GM19238 (cell line): Measurements from ENCODE around the gene TP53I13.

Experiments
- DNase-seq: peaks from one replicate; pipeline ENCODE4 v3.0.0; 2011; ENCODE audit warnings: low spot score; ENCODE audit not compliant: insufficient read length

The TP53I13 gene

DNA sequence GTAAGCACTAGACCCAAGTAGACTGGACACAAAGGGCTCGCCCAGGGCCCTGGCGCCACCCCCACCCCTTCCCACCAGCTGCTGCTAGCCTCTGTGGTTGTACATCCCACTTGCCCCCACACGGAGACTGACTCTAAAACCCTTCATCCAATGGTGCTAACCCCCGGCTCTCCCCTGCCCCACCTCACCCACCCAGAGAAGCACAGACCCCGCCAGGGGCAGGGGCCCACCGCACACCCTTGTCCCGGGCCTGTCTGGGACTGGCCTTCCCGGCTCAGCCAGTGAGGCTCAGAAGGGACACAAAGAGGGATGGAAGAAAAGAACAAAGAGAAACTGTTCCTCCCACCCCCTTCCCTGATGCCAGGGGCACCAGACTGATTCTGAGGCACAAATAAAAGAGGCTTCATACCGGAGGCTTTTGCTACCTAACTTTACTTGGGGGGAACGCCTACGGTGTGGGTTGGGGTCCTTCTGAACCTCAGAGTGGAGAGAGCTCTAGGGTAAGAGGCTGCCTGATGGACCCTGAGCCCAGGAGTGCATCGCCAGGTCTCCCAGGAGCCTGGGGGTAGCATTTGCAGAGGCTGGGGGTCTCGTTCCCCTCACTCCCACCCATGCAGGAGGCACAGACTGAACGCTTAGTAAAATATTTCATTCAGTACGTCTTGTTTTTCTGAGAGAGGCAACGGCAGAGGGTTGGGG is 46.0 kb downstream of the TP53I13 start:
- no peak for DNase-seq

DNA sequence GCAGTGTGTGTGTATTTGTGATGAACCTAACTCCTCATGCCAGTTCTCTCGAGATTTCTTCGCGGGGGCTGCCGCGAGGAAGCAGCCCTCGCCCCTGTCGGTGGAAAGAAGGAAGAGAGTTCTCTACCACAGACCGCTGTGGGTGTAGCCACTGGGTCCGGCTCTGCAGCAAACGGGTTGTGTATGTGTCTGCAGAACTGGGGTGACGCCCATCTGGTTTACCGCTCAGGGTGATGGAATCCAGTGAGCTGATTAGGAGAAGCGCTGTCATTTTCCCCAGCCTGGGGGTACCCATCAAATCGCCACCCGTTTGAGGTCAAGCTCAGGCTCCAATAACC is 46.5 kb downstream of the TP53I13 start:
- DNase-seq, result no peak

DNA sequence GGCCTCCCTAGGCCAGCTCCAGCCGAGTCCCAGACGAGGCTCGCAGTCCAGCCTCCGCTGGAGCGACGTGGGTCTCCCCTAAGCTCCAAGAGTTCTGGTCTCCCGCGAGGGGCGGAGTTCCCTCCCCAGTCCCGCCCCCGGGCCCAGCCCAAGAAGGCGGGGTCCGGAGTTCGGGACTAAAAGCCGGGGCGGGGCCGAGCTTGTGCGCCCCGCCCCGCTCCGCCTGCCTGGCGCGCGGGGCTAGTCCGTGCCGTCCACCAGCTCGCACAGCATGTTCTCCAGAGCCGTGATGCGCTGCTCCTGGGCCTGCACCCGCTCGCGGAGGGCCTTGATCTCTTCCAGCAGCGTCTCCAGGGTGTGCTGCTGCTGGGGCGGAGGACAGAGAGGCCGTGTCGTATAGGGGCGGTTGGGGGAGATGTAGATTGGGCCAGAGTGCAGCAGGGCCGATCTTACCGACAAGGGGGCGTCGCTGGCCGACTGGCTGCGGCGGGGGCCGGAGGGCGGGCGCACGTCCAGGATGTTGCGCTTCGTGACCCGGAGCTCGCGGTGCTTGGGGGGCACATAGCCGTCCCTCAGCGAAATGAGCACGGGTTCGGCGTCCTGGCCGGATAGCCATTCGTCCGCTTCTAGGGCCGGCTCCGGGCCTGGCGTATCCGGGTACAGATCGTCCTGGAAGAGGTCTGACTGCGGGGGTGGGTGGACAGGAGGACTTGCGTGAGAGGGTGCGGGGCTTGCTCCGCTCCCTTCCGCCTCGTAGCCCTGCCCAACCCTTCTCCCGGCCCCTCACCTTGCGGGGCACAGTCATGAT is 47.2 kb downstream of the TP53I13 start:
- DNase-seq, result peak; percentile 89

DNA sequence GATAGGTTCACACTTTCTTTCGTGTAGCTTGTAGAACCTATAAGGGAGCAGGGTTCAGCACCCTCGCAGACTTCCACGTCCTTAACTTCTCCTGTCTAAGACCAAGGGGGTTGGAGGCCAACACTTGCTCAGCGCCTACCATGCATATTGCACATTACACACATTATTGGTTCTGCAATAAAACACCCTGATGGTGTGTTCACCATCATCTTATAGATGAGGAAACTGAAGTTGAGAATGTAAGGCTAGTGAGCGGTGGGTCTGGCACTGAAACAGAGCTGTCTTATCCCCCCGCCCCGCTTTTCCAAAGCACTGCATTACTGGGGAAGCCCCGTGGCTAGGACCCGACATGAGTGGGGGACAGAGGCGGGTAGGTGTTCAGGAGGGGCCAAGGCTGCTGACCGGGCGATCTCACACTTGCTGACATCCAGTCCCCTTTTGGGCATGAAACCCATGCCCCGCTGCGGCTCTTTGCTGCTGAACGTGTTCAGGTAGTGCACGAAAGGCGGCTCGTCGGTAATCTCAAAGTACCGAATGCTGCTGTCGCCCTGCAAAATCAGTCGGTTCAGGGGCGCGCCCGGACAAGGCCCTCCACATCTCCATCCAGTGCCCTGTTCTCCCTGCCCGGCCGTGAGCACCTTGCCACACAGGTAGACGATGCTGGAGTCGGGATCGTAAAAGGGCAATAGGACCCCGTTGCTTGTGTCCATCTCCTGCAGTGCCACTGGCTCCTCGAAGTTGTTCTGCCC is 48.0 kb downstream of the TP53I13 start:
- DNase-seq, result no peak

DNA sequence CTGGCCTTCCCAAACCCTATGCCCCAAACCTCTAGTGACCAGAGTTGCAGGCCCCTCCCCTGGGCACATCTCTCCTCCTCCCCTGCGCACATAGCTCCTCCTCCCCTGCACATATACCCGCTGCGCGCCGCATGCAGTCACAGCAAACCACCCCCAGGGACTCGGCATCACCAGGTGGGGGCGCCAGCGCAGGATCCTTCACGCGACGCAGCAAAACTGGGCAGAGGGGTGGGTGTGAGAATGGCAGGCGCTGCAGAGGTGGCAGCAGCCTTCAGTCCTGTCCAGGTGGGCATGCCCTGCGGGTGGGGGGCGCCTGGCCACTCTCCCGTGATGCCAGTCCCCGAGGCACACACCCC is 48.6 kb downstream of the TP53I13 start:
- DNase-seq, result peak; percentile 87

DNA sequence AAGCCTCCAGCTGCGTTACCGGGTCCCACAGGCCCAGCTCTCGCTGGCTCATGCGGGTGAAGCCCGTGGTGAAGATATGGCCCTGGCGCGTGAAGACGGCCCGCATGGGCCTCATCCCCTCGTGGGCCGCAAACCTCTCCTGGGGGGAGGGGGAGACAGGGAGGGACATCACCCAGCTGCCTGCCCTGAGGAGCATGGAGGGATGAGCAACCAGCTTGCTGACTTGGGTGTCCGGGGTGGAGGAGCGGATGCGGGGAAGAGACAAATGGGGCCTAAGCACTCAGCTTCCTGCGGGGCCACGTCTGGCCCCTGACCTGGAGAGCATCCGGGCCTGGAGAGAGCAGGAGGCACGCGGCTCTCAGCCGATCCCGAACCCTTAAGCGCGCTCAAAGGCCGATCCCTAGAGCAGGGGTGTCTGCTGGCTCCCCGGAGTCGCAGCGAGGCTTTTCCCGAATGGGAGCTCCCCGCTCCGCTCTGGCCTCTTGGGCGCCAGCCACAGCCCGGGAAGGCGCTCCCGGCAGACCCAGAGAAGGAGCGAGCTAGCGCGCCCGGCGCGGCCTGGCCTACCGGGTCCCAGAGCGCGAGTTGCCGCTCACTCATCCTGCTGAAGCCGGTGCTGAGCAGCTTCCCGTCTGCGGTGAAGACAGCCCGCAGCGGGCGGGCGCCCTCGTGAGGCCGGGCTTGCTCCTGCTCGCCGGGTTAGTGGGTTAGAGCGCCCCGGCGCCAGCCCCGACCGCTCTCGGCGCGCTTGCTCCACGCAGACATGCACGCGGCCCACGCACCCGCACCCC is 49.2 kb downstream of the TP53I13 start:
- DNase-seq, result no peak

DNA sequence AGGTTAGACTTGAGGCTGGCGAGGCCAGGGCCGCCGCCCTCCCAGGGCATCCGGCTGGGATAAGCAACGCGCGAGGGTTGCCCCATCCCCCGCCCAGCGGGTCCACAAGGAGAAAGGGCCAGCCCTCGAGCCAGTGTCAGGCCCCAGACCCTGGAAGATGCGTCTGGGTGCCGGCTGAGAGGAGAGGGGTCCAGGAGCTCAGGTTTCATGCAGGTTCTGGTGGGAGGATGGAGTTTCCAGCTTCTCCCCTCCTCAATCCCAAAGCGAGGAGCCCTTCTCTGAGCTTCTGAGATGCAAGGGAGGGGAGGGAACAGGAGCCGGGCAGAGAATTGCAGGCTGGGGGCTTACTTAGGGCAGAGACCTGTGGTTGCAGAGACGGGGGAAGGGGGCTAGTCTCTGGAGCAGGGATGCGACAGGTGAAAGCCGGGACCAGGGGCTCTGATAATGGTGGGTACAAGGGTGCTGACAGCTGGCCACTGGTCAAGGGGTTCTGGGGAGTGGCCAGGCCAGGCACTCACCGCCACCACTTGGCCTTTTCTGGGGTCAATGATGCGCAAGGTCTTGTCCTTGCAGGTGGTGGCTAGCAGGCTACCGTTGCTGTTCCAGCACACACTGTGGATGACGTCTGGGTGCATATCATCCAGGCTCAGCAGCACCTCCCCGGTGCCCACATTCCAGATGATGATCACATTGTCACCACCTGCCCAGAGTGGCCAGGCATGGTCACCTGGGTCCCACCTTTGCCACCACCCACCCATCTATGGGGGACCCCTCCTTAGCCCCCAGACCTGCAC is 50.0 kb downstream of the TP53I13 start:
- DNase-seq, result no peak

DNA sequence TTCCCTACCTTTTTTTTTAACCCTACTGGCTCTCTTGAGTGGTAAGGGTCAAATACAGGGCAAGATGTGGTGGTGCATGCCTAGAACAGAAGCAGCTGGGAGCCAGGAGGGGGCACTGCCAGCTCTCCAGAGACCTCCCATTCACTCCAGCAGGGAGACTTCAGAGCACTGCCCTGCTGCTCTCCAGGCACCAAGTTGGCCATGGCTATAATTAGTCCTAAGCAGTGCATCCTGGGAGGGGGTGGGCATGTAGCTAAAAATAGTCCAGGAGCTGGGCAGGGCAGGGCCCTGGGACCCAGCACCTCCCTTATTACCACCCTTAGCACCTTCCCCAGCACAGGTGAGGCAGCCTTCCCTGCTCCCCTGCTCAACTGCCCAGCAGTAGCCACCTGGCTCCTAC is 50.8 kb downstream of the TP53I13 start:
- no peak for DNase-seq

DNA sequence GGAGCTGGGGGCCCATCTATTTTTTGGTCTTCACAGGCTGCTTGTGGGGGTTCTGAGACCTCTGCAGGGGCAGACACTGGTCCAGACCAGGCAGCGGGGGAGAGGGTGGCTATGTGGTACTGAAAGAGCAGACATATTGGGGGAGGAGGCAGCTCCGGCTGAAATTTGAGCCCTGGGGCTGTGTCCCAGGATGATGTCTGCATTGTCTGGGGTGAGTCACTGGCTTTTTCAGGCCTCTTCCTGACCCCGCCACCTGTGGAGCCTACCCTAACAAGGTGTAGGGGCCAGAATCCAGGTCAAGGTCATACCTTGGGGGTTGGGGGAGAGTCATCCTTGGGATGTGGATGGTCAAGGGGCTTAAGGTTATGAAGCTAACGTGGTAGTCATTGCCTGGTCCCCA is 51.8 kb downstream of the TP53I13 start:
- no peak for DNase-seq

DNA sequence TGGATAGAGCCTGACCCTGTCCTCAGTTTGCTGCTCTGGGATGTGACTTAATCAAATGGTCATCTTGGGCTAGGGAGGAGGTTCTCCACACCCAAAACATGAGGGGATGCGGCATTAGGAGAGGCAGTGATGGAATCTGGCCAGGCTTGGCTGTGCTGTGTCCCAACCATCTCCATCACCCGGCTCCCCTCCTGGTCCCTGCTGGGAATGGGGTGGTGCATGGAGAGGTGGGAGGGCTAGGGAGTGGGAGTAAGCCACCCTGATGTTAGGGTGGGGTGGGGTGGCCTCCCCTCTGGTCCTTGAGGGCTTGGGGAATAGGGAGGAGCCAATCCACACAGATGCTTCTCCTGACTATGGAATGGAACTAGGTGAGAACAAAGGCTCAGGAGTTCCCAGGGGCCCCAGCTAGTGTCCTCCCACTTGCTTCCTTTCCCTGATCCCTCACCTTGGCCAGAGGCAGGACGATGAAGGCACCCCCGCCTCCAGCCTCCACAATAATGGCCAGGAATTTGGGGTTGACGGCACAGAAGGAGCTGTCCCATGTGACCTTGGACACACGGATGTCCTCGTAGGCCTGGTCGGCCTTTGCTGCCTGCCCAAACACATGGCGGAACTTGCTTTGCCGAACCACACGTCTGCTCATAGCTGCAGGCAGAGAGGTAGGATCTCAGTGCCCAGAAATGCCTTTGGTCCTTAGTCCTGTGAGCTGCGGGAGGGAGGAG is 52.4 kb downstream of the TP53I13 start:
- no peak for DNase-seq

DNA sequence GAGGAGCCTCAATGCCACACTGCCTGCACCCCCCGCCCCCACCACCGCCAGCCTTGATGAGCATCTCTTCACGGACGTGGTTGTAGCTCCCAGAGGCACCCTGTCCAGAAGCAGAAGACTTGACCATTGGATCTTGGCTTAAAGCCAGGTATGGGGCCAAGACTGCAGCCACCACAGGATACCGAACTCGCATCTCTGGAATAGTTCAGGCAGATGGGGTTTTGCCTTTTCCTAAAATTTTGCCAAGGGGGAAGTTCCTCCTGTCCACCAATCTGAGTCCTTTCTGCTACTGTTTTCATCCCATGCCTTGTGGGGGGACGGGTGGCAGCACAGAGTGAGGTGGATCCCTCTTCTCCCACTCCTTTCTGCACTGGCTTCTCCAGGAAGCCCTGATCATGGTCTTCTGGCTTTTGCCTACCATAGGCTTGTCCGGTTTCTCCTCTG is 53.3 kb downstream of the TP53I13 start:
- DNase-seq, result no peak
